A549 treated with CpdA at 1 μM for 4 hours (cell line): ENCODE results near the gene ZNF697. TPM values are rescaled to one million over a fixed set of nuclear protein-coding genes. Genes with fewer than 3 reads are reported as not detected.

ENCODE experiments used
- total RNA-seq: library from RNA; stranded (reverse); fragments of 200-300 nt; extraction: Qiagen RNA extraction; gene quantifications from 5 replicates; pipeline ENCODE4 v1.2.3, GENCODE V29; 2022; ENCODE audit warnings: low read depth

ZNF697 gene
- total RNA-seq = 1.6 to 2.1 TPM (median 1.8 TPM) in 5 replicates

DNA sequence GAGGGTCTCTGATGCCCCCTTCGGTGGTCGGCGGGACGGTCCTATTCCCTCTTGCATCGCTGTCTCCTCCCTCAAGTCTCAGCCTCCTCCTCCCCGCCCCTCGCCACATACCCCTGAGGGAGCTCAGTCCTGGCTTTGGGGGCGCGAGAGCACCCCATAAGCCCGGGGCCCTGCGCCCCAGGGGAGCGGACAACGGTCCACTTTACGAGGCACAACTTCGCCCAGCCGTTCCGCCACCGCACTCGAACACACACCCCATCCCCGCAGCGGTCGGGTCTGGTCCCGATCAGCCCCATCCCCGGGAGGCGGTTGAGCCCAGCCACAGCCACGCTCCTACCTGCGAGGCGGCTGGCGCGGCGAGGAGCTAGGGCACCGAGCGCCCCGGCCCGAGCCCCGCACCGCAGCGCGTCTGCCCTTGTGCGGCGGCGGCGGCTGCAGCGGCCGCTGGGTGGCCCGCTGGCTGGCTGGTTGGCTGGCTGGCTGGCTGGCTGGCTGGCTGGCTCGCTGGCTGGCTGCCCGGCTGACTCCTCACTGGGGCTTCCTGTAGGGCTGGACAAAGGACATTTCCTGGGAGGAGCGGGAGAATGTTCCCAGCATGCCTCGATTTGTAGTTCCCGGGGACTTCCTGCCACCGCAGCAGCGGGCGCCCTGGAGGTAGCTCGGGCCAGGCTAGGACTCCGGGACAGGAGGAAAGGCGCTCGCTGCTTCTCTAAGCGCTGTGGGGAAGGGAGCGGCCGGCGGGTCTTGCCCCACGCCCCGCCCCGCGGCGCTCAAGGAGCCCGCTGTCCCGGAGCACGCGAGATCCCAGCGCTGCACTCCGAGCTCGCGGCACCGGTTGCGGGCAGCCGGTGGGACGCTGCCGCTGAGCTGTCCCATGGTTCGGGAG lies at the start of gene ZNF697:
Gene ZNF697 (minus strand): TSS at position 533 of the 886 bp plus-strand sequence. CDS start 22,166 bp downstream, outside the sequence.

Other genes starting within 250 kb of the ZNF697 start
- gene HSD3B2, start 233.1 kb downstream of the ZNF697 start, total RNA-seq = not detected in 5 replicates
- gene HSD3B1, start 141.1 kb downstream of the ZNF697 start, total RNA-seq = not detected in 5 replicates
- 61.4 to 93.1 TPM (median 85.3 TPM) in 5 replicates for gene PHGDH, start 63.7 kb upstream of the ZNF697 start, total RNA-seq
- not detected in 5 replicates for gene HMGCS2, start 120.6 kb upstream of the ZNF697 start, total RNA-seq
- not detected in 5 replicates for gene REG4, start 163.2 kb upstream of the ZNF697 start, total RNA-seq
- not detected in 5 replicates for gene ADAM30, start 248.2 kb upstream of the ZNF697 start, total RNA-seq